Liver (tissue), 9 donors: ENCODE measurements around the gene SNN. TPM values are rescaled to one million over a fixed set of nuclear protein-coding genes. Genes with fewer than 3 reads are reported as not detected.
A peak's percentile ranks its signal among the peaks of the same experiment; 100 is the strongest.

ENCODE experiments used
- DNase-seq: peaks from one replicate; pipeline ENCODE4 v3.0.0-alpha.2; 2017; ENCODE audit warnings: low spot score
- H3K27ac ChIP-seq, 2 donors: one replicate each; pipeline ENCODE4 v1.7.0; 2013; ENCODE audit warnings: inconsistent platforms in 2 of 2, low read length in 2 of 2, control low read depth in 1 of 2, low read depth in 1 of 2, mild to moderate bottlenecking in 1 of 2
- H3K27me3 ChIP-seq, 4 donors: one replicate each; pipeline versions ENCODE4 v1.6.1 to v1.7.0; 2013; ENCODE audit warnings: low read length in 3 of 4, inconsistent platforms in 1 of 4, mild to moderate bottlenecking in 1 of 4, moderate library complexity in 1 of 4; ENCODE audit not compliant: control insufficient read depth in 4 of 4, insufficient read depth in 4 of 4
- H3K36me3 ChIP-seq, 4 donors: one replicate each; pipeline versions ENCODE4 v1.6.1 to v1.7.0; 2013; ENCODE audit warnings: low read length in 3 of 4, mild to moderate bottlenecking in 3 of 4, low read depth in 1 of 4, moderate library complexity in 1 of 4; ENCODE audit not compliant: control insufficient read depth in 4 of 4, insufficient read depth in 3 of 4
- H3K4me1 ChIP-seq, 4 donors: one replicate each; pipeline versions ENCODE4 v1.6.1 to v1.7.0; 2013; ENCODE audit warnings: low read length in 3 of 4, mild to moderate bottlenecking in 3 of 4, moderate library complexity in 1 of 4; ENCODE audit not compliant: control insufficient read depth in 4 of 4, insufficient read depth in 4 of 4
- H3K4me3 ChIP-seq, 3 donors: one replicate each; pipeline versions ENCODE4 v1.6.1 to v1.7.0; 2013; ENCODE audit warnings: low read length in 3 of 3, control low read depth in 1 of 3, low read depth in 1 of 3, mild to moderate bottlenecking in 1 of 3
- H3K9ac ChIP-seq, 2 donors: one replicate each; pipeline ENCODE4 v1.7.0; 2013; ENCODE audit warnings: low read length in 2 of 2, mild to moderate bottlenecking in 2 of 2, moderate library complexity in 2 of 2, control low read depth in 1 of 2, low read depth in 1 of 2
- H3K9me3 ChIP-seq, 4 donors: one replicate each; pipeline versions ENCODE4 v1.6.1 to v1.7.0; 2013; ENCODE audit warnings: low read length in 3 of 4; ENCODE audit not compliant: control insufficient read depth in 4 of 4
- CTCF ChIP-seq: fragments of 150-350 bp; IDR thresholded peaks from 2 replicates; pipeline ENCODE4 v1.5.1; 2017; ENCODE audit warnings: improper control_type of control experiment, low read depth, low read length; ENCODE audit not compliant: missing input control
- EGR1 ChIP-seq, 2 donors: IDR thresholded peaks; 2 replicates each; pipeline ENCODE4 v1.6.1; 2016 to 2018; ENCODE audit warnings: antibody characterized with exemption in 2 of 2, low read depth in 2 of 2
- FOXA1 ChIP-seq: IDR thresholded peaks from 2 replicates; pipeline ENCODE4 v1.6.1; 2016; ENCODE audit warnings: antibody characterized with exemption
- FOXA2 ChIP-seq: IDR thresholded peaks from 2 replicates; pipeline ENCODE4 v1.6.1; 2016; ENCODE audit warnings: antibody characterized with exemption
- GABPA ChIP-seq, 2 donors: IDR thresholded peaks in 1 of 2; conservative IDR thresholded peaks in 1 of 2; 2 replicates each; pipeline ENCODE4 v1.6.1; 2016; ENCODE audit warnings: antibody characterized with exemption in 2 of 2, mild to moderate bottlenecking in 1 of 2, moderate library complexity in 1 of 2
- HNF4G ChIP-seq: IDR thresholded peaks from 2 replicates; pipeline ENCODE4 v1.6.1; 2016; ENCODE audit warnings: antibody characterized with exemption
- JUND ChIP-seq, 2 donors: IDR thresholded peaks; 2 replicates each; pipeline ENCODE4 v1.6.1; 2016; ENCODE audit warnings: antibody characterized with exemption in 2 of 2
- MAX ChIP-seq: IDR thresholded peaks from 2 replicates; pipeline ENCODE4 v1.6.1; 2016; ENCODE audit warnings: antibody characterized with exemption
- RAD21 ChIP-seq, 2 donors: IDR thresholded peaks; 2 replicates each; pipeline ENCODE4 v1.6.1; 2016; ENCODE audit warnings: antibody characterized with exemption in 2 of 2, mild to moderate bottlenecking in 2 of 2
- RXRA ChIP-seq, 2 donors: IDR thresholded peaks; 2 replicates each; pipeline ENCODE4 v1.6.1; 2017 to 2018; ENCODE audit warnings: antibody characterized with exemption in 2 of 2, mild to moderate bottlenecking in 1 of 2
- SP1 ChIP-seq: IDR thresholded peaks from 2 replicates; pipeline ENCODE4 v1.6.1; 2018; ENCODE audit warnings: antibody characterized with exemption, mild to moderate bottlenecking
- YY1 ChIP-seq: IDR thresholded peaks from 2 replicates; pipeline ENCODE4 v1.6.1; 2016; ENCODE audit warnings: antibody characterized with exemption, mild to moderate bottlenecking
- whole genome bisulfite sequencing: extraction: QIAGEN DNeasy Blood & Tissue Kit; methylation state at CpG from one replicate; pipeline ENCODE4 v1.1.7; 2013; 5-methylcytosine and 5-hydroxymethylcytosine counted together
- polyA plus RNA-seq, 2 donors: library from polyadenylated mRNA; stranded (reverse) in 1 of 2; unstranded in 1 of 2; fragments of 200-250 nt in 1 of 2; fragments of >200 nt in 1 of 2; fragmentation: Nextera tagmentation in 1 of 2; extraction: Ambion mirVana in 1 of 2; gene quantifications; one replicate each; pipeline versions ENCODE4 v1.2.1 to v1.2.3, GENCODE V29; 2013 to 2015
- total RNA-seq, 2 donors: library from RNA; depleted of rRNA; stranded (reverse); fragments of >200 nt; gene quantifications; one replicate each; pipeline ENCODE4 v1.2.3, GENCODE V29; 2014
- donor health status: healthy.
- donor health status: healthy.
- donor health status: healthy.
- donor health status: healthy.
- donor health status: healthy.

SNN gene
- total and polyA plus RNA-seq, 4 donors = 2.5 to 6.2 (median 5.3) TPM

- no peaks in the 10 kb centered on the region for H3K9me3 ChIP-seq
- no peaks in the 10 kb centered on the region for H3K27me3 ChIP-seq
- H3K36me3 ChIP-seq = no peaks in the 10 kb centered on the region
- peaks cover 3 to 17% (median 11%) of the 10 kb centered on the region in 4 donors for H3K4me1 ChIP-seq
- no peak for DNase-seq
- peak overlapping the region; percentile 94 to 97 for H3K27ac ChIP-seq
- TF ChIP-seq CTCF (peak; percentile 77), EGR1 (IDR thresholded peaks at IDR 0.05; ENCODE audit: low read depth in 2 of 2) (no peak), RAD21 (IDR thresholded peaks at IDR 0.05) (peak; percentile 94 to 97)
- 43% methylated on average over 20 of the region's 20 CpGs for WGBS
- peak overlapping the region in 1 of 2 donors; percentile 68 for H3K9ac ChIP-seq
- no peak overlapping the region for H3K4me3 ChIP-seq
Observed at GRCh38 chr16:11640987-11641817, 27.1 kb upstream of the SNN start.

GRCh38 chr16:11642765-11643116, 25.5 kb upstream of the SNN start:
- Histone ChIP-seq H3K9me3 (no peaks in the 10 kb centered on the region), H3K4me3 (no peak overlapping the region), H3K36me3 (no peaks in the 10 kb centered on the region), H3K27ac (no peak overlapping the region), H3K4me1 (peaks cover 3 to 17% (median 11%) of the 10 kb centered on the region in 4 donors), H3K9ac (no peak overlapping the region), H3K27me3 (no peaks in the 10 kb centered on the region)
- TF ChIP-seq GABPA (IDR thresholded peaks at IDR 0.05 in 1 of 2, conservative IDR thresholded peaks at IDR 0.05 in 1 of 2) (no peak), EGR1 (IDR thresholded peaks at IDR 0.05; ENCODE audit: low read depth in 2 of 2) (no peak), RAD21 (IDR thresholded peaks at IDR 0.05) (no peak), HNF4G (no peak), YY1 (no peak), SP1 (no peak), MAX (no peak), FOXA2 (no peak)
- 67% methylated on average over 4 of the region's 4 CpGs for WGBS
- DNase-seq = no peak

- H3K36me3 ChIP-seq = no peaks in the 10 kb centered on the region
- H3K4me1 ChIP-seq = no peaks in the 10 kb centered on the region
- H3K27me3 ChIP-seq = no peaks in the 10 kb centered on the region
- TF ChIP-seq RXRA (IDR thresholded peaks at IDR 0.05) (no peak), JUND (IDR thresholded peaks at IDR 0.05) (no peak), CTCF (no peak), GABPA (IDR thresholded peaks at IDR 0.05 in 1 of 2, conservative IDR thresholded peaks at IDR 0.05 in 1 of 2) (no peak), SP1 (no peak), EGR1 (IDR thresholded peaks at IDR 0.05; ENCODE audit: low read depth in 2 of 2) (no peak), HNF4G (no peak), MAX (no peak), FOXA1 (no peak)
- H3K9me3 ChIP-seq = no peaks in the 10 kb centered on the region
- H3K27ac ChIP-seq = no peak overlapping the region
- H3K9ac ChIP-seq = no peak overlapping the region
- DNase-seq = no peak
- whole genome bisulfite sequencing = 79% methylated on average over 7 of the region's 7 CpGs
- no peak overlapping the region for H3K4me3 ChIP-seq
Observed at GRCh38 chr16:11649276-11649675, 19.0 kb upstream of the SNN start.
